HepG2 (cell line): ENCODE data around the gene SCGB3A2. TPM values are rescaled to one million over a fixed set of nuclear protein-coding genes. Genes with fewer than 3 reads are reported as not detected.

Experiments
- ATAC-seq: fragments of 200-7000 bp; cut with Tn5 transposase; 3 replicates; pipeline ENCODE4 v1.9.1; 2020; ENCODE audit warnings: mild to moderate bottlenecking, moderate library complexity
- BruUV-seq: library from RNA; stranded (reverse); fragments of 400-500 nt; replicated peaks from 2 replicates; lab custom pipeline; 2021; lab: Mats Ljungman, UMichigan
- CTCF ChIA-PET: fragments of 300-600 bp; formaldehyde crosslinking; extraction: SDS; loops from one replicate; lab custom pipeline; 2021; ENCODE audit warnings: low total read pairs, inconsistent platforms, low intra/inter-chr PET ratio; lab: Yijun Ruan, JAX
- POLR2A ChIA-PET: fragments of 350-600 bp; sonication (Branson Sonifier 250); formaldehyde crosslinking; loops from one replicate; lab custom pipeline; 2020; ENCODE audit warnings: antibody characterized with exemption, inconsistent platforms; lab: Yijun Ruan, JAX
- DNase-seq: peaks from one replicate; pipeline ENCODE4 v3.0.0-alpha.2; 2015; ENCODE audit warnings: low spot score
- FAIRE-seq: peaks from 3 replicates; lab custom pipeline; 2011; peaks lifted over from hg19 to GRCh38; lab: Jason Lieb, UNC
- H2AFZ ChIP-seq: one replicate; pipeline ENCODE4 v1.6.1; 2011; ENCODE audit warnings: low read length, inconsistent platforms
- H3K27ac ChIP-seq: fragments of 300-600 bp; 3 replicates; pipeline ENCODE4 v1.8.0; 2011; ENCODE audit warnings: mixed run types, mild to moderate bottlenecking, mixed read lengths, low read length, inconsistent platforms; ENCODE audit not compliant: insufficient read depth; ENCODE audit errors: extremely low read length
- H3K27me3 ChIP-seq, 2 experiments: fragments of 200-600 bp in 1 of 2; 2 replicates in 1 of 2; 3 replicates in 1 of 2; pipeline versions ENCODE4 v1.6.0 to v1.8.0; 2011; ENCODE audit warnings: low read length in 2 of 2, mild to moderate bottlenecking in 2 of 2, moderate library complexity in 2 of 2, inconsistent platforms in 1 of 2; ENCODE audit not compliant: insufficient read depth in 2 of 2, control insufficient read depth in 1 of 2
- H3K36me3 ChIP-seq, 2 experiments: fragments of 200-600 bp in 1 of 2; replicated peaks in 1 of 2; 2 replicates in 1 of 2; 3 replicates in 1 of 2; pipeline versions ENCODE4 v1.5.1 to v1.8.0; 2011; ENCODE audit warnings: low read length in 2 of 2, inconsistent platforms in 1 of 2; ENCODE audit not compliant: insufficient read depth in 2 of 2, control insufficient read depth in 1 of 2
- H3K4me1 ChIP-seq: 2 replicates; pipeline ENCODE4 v1.5.1; 2012; ENCODE audit warnings: low read length, inconsistent platforms; ENCODE audit not compliant: insufficient read depth
- H3K4me2 ChIP-seq: 2 replicates; pipeline ENCODE4 v1.6.0; 2011; ENCODE audit warnings: low read depth, low read length, inconsistent platforms
- H3K4me3 ChIP-seq, 3 experiments: fragments of 200-600 bp in 1 of 3; sonication (generic), shearing (Covaris generic) in 1 of 3; replicated peaks in 1 of 3; 2 replicates each; pipeline ENCODE4 v1.5.1; 2011 to 2016; ENCODE audit warnings: low read length in 3 of 3, inconsistent platforms in 2 of 3, low read depth in 2 of 3, mild to moderate bottlenecking in 2 of 3, control low read depth in 1 of 3, mixed read lengths in 1 of 3; ENCODE audit not compliant: insufficient read depth in 1 of 3
- H3K79me2 ChIP-seq: one replicate; pipeline ENCODE4 v1.6.1; 2011; ENCODE audit warnings: low read length, inconsistent platforms; ENCODE audit not compliant: insufficient read depth
- H3K9ac ChIP-seq: 2 replicates; pipeline ENCODE4 v1.6.0; 2011; ENCODE audit warnings: mild to moderate bottlenecking, low read depth, low read length, inconsistent platforms; ENCODE audit not compliant: insufficient read depth
- H3K9me3 ChIP-seq: 2 replicates; pipeline ENCODE4 v1.5.1; 2012; ENCODE audit warnings: mild to moderate bottlenecking, low read length
- H4K20me1 ChIP-seq: 2 replicates; pipeline ENCODE4 v1.6.0; 2011; ENCODE audit warnings: inconsistent platforms, mild to moderate bottlenecking, low read length, moderate library complexity; ENCODE audit not compliant: insufficient read depth
- GABPB1 ChIP-seq: IDR thresholded peaks from 2 replicates; pipeline ENCODE4 v1.6.1; 2016; ENCODE audit warnings: mild to moderate bottlenecking, missing genetic modification reagents, moderate library complexity, missing compliant biosample characterization
- IRF9 ChIP-seq: sonication (generic); formaldehyde crosslinking; IDR thresholded peaks from 2 replicates; pipeline ENCODE4 v1.8.0; 2022; ENCODE audit warnings: missing genetic modification reagents, mild to moderate bottlenecking, borderline replicate concordance
- ISX ChIP-seq: sonication (generic); formaldehyde crosslinking; conservative IDR thresholded peaks from 2 replicates; pipeline ENCODE4 v1.5.0; 2020; ENCODE audit warnings: missing genetic modification reagents
- TEAD3 ChIP-seq: optimal IDR thresholded peaks from 2 replicates; pipeline ENCODE3; 2016; ENCODE audit warnings: borderline replicate concordance
- ZFX ChIP-seq: sonication (generic); formaldehyde crosslinking; IDR thresholded peaks from 2 replicates; pipeline ENCODE4 v1.4.0; 2020; ENCODE audit warnings: mild to moderate bottlenecking, low read depth, missing genetic modification reagents, moderate library complexity
- ZNF276 ChIP-seq: sonication (generic); formaldehyde crosslinking; IDR thresholded peaks from 2 replicates; pipeline ENCODE4 v1.4.0; 2020; ENCODE audit warnings: mild to moderate bottlenecking, low read depth, missing genetic modification reagents
- ZNF570 ChIP-seq: sonication (generic); formaldehyde crosslinking; IDR thresholded peaks from 2 replicates; pipeline ENCODE4 v1.4.0; 2020; ENCODE audit warnings: mild to moderate bottlenecking, missing genetic modification reagents, borderline replicate concordance
- WGBS: methylation state at CpG from one replicate; pipeline ENCODE4 v1.1.6; 2017; ENCODE audit warnings: low lambda C conversion rate; 5-methylcytosine and 5-hydroxymethylcytosine counted together
- in situ Hi-C: cut with HindIII; loops from 2 replicates; pipeline ENCODE4 v1.10.0; 2017; ENCODE audit warnings: low pct_unique_long_range_greater_than_20kb; ENCODE audit not compliant: extremely low pct_ligation_motif_present
- intact Hi-C: fragments of 100-400 bp; cut with micrococcal nuclease; formaldehyde crosslinking; loops from one replicate; pipeline ENCODE4 v1.10.0; 2022; ENCODE audit not compliant: unreplicated experiment
- polyA plus RNA-seq, 8 experiments: library from polyadenylated mRNA; depleted of rRNA in 3 of 8; stranded (reverse) in 7 of 8; unstranded in 1 of 8; fragments of >200 nt; fragmentation: Illumina TruSeq in 4 of 8; extraction: Trizol in 4 of 8; gene quantifications; 2 replicates each; pipeline versions ENCODE4 v1.2.1 to v1.2.3, GENCODE V29; 2011 to 2016; ENCODE audit warnings: low read depth in 4 of 8, missing spikeins in 1 of 8, mixed read lengths in 1 of 8; ENCODE audit not compliant: insufficient read depth in 1 of 8
- total RNA-seq, 5 experiments: library from RNA; depleted of rRNA; stranded (reverse); fragments of >200 nt; fragmentation: Illumina TruSeq; extraction: Trizol; gene quantifications; 2 replicates each; pipeline ENCODE4 v1.2.3, GENCODE V29; 2016; ENCODE audit warnings: low read depth in 1 of 5
- TF ChIP-seq, protein P1 (sequence below), 2 experiments: sonication (generic) in 1 of 2; formaldehyde crosslinking in 1 of 2; IDR thresholded peaks; 2 replicates each; pipeline versions ENCODE4 v1.5.1 to v1.6.1; 2011 to 2020; ENCODE audit warnings: borderline replicate concordance in 1 of 2, low read depth in 1 of 2, low read length in 1 of 2, mild to moderate bottlenecking in 1 of 2, missing genetic modification reagents in 1 of 2, moderate library complexity in 1 of 2
- TF ChIP-seq, protein P2 (sequence below): sonication (generic); formaldehyde crosslinking; IDR thresholded peaks from 2 replicates; pipeline ENCODE4 v1.4.0; 2020; ENCODE audit warnings: missing genetic modification reagents
- TF ChIP-seq, protein P3 (sequence below): sonication (generic); formaldehyde crosslinking; IDR thresholded peaks from 2 replicates; pipeline ENCODE4 v1.8.0; 2022; ENCODE audit warnings: low read depth, missing genetic modification reagents

The SCGB3A2 gene
- total and polyA plus RNA-seq, 2 of the 13 experiments (the other 11 are each of a cell fraction or from before 2014, with no cell fraction given), result not detected

- WGBS, result 9% methylated on average over 4 of the region's 4 CpGs
- in situ Hi-C loops (no loop called here), intact Hi-C loops (no loop called here)
- H3K27me3 ChIP-seq, result no peaks in the 10 kb centered on the region
- no peaks in the 10 kb centered on the region for H3K4me1 ChIP-seq
- H3K9ac ChIP-seq, result no peak overlapping the region
- H3K9me3 ChIP-seq, result no peaks in the 10 kb centered on the region
- POLR2A ChIA-PET, result no interaction called here
- H4K20me1 ChIP-seq, result no peaks in the 10 kb centered on the region
- ATAC-seq, result no peak
- no peaks in the 10 kb centered on the region for H3K79me2 ChIP-seq
- H3K4me2 ChIP-seq, result no peak overlapping the region
- no peak for DNase-seq
- H2AFZ ChIP-seq, result no peak overlapping the region
- no peak for FAIRE-seq
- BruUV-seq, result no TSS peak
- CTCF ChIA-PET, result no interaction called here
- no peak overlapping the region for H3K4me3 ChIP-seq
- H3K27ac ChIP-seq, result no peak overlapping the region
- no peaks in the 10 kb centered on the region for H3K36me3 ChIP-seq
- TF ChIP-seq ZNF276 (CRISPR knock-in tag) (no peak), TEAD3 (CRISPR knock-in tag) (no peak), ZNF570 (CRISPR knock-in tag) (no peak), GABPB1 (CRISPR knock-in tag) (no peak), ISX (CRISPR knock-in tag) (no peak), ZFX (no peak), IRF9 (CRISPR knock-in tag) (no peak)
- TF ChIP-seq, protein P1, sequence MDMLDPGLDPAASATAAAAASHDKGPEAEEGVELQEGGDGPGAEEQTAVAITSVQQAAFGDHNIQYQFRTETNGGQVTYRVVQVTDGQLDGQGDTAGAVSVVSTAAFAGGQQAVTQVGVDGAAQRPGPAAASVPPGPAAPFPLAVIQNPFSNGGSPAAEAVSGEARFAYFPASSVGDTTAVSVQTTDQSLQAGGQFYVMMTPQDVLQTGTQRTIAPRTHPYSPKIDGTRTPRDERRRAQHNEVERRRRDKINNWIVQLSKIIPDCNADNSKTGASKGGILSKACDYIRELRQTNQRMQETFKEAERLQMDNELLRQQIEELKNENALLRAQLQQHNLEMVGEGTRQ (IDR thresholded peaks at IDR 0.05; ENCODE audit: low read depth, low read length), result no peak
- TF ChIP-seq, protein P1 (CRISPR knock-in tag; IDR thresholded peaks at IDR 0.05; ENCODE audit: borderline replicate concordance), result no peak
- TF ChIP-seq, protein P2, sequence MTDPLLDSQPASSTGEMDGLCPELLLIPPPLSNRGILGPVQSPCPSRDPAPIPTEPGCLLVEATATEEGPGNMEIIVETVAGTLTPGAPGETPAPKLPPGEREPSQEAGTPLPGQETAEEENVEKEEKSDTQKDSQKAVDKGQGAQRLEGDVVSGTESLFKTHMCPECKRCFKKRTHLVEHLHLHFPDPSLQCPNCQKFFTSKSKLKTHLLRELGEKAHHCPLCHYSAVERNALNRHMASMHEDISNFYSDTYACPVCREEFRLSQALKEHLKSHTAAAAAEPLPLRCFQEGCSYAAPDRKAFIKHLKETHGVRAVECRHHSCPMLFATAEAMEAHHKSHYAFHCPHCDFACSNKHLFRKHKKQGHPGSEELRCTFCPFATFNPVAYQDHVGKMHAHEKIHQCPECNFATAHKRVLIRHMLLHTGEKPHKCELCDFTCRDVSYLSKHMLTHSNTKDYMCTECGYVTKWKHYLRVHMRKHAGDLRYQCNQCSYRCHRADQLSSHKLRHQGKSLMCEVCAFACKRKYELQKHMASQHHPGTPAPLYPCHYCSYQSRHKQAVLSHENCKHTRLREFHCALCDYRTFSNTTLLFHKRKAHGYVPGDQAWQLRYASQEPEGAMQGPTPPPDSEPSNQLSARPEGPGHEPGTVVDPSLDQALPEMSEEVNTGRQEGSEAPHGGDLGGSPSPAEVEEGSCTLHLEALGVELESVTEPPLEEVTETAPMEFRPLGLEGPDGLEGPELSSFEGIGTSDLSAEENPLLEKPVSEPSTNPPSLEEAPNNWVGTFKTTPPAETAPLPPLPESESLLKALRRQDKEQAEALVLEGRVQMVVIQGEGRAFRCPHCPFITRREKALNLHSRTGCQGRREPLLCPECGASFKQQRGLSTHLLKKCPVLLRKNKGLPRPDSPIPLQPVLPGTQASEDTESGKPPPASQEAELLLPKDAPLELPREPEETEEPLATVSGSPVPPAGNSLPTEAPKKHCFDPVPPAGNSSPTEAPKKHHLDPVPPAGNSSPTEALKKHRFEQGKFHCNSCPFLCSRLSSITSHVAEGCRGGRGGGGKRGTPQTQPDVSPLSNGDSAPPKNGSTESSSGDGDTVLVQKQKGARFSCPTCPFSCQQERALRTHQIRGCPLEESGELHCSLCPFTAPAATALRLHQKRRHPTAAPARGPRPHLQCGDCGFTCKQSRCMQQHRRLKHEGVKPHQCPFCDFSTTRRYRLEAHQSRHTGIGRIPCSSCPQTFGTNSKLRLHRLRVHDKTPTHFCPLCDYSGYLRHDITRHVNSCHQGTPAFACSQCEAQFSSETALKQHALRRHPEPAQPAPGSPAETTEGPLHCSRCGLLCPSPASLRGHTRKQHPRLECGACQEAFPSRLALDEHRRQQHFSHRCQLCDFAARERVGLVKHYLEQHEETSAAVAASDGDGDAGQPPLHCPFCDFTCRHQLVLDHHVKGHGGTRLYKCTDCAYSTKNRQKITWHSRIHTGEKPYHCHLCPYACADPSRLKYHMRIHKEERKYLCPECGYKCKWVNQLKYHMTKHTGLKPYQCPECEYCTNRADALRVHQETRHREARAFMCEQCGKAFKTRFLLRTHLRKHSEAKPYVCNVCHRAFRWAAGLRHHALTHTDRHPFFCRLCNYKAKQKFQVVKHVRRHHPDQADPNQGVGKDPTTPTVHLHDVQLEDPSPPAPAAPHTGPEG (CRISPR knock-in tag), result no peak
- TF ChIP-seq, protein P3, sequence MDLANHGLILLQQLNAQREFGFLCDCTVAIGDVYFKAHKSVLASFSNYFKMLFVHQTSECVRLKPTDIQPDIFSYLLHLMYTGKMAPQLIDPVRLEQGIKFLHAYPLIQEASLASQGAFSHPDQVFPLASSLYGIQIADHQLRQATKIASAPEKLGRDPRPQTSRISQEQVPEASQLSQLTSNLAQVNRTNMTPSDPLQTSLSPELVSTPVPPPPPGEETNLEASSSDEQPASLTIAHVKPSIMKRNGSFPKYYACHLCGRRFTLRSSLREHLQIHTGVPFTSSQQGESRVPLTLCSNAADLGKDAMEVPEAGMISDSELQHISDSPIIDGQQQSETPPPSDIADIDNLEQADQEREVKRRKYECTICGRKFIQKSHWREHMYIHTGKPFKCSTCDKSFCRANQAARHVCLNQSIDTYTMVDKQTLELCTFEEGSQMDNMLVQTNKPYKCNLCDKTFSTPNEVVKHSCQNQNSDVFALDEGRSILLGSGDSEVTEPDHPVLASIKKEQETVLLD (CRISPR knock-in tag), result no peak
Observed at GRCh38 chr5:147920420-147921030, 42.0 kb downstream of the SCGB3A2 start.
